ENCODE measurements around the gene CISH.

Gene CISH

DNA sequence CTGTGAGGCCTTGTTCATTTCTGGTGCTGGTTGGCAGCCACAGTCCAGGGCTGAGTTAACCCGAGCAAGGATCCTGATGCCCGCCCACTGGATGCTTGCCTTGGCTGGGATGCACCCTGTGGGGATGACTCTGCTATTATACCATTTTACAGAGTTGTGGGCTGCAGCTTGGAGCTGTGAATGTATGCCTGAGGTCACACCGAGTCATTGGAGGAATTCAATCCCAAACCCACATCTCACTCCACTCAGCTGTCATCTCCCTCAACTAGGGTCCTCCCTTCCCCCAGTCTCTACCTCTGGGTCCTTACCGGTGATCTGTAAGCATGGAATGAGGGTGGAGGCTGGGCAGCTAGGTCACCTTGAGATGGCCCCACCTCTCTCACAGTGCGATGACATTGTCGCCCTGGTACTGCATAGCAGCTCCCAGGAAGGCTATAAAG is 27.5 kb upstream of the CISH start:
- H3K4me3 ChIP-seq (ENCODE audit: low read depth, low read length), result no peak overlapping the region
- no peak for TF ChIP-seq CTCF (IDR thresholded peaks at IDR 0.05; ENCODE audit: insufficient read depth, low read depth, low read length, missing control alignments)
- no peak for DNase-seq (ENCODE audit: low read depth)

DNA sequence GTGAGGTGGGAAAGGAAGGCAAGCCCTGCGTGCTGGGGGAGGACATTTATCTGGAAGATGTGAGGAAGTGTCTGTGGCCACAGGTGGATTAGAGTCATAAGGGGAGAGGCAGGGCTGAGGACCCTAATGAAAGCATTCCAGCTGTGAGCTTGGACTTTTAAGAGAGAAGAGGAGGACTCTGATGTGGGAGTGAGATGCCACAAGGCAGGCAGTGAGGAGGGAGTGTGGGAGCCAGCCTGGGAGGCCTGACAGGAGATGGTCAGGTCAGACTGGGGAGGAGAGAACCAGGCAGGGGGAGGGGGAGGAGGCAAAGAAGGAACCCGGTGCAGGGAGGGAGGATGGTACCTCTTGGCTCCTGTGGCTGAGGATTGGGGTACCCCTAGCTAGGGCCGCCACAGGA is 26.4 kb upstream of the CISH start:
- no peak overlapping the region for H3K4me3 ChIP-seq (ENCODE audit: low read depth, low read length)

DNA sequence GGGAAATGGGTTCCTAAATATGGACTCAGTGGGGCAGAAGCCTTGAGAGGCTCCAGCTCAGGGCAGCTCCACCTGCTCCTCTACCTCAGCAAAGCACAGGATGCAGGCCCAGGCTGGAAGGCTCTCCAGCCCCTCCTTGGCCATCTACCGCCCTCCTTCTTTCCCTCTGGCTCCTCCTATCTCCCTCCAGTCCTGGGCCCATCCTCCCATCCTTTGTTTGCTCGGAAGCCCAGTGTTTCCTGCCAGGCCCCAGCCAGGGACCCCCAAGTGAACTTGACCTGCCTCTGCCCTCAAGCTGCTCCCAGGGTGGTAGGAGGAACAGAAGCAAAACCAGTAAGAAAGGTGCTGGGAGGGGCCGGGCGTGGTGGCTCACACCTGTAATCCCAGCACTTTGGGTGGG is 25.4 kb upstream of the CISH start:
- DNase-seq (ENCODE audit: low read depth), result no peak
- no peak overlapping the region for H3K4me3 ChIP-seq (ENCODE audit: low read depth, low read length)
- no peak for TF ChIP-seq CTCF (IDR thresholded peaks at IDR 0.05; ENCODE audit: insufficient read depth, low read depth, low read length, missing control alignments)

More for the DNA sequence above, 26.4 kb upstream of the CISH start:
- no peak for DNase-seq (ENCODE audit: low read depth)
- TF ChIP-seq CTCF (IDR thresholded peaks at IDR 0.05; ENCODE audit: insufficient read depth, low read depth, low read length, missing control alignments), result no peak

DNA sequence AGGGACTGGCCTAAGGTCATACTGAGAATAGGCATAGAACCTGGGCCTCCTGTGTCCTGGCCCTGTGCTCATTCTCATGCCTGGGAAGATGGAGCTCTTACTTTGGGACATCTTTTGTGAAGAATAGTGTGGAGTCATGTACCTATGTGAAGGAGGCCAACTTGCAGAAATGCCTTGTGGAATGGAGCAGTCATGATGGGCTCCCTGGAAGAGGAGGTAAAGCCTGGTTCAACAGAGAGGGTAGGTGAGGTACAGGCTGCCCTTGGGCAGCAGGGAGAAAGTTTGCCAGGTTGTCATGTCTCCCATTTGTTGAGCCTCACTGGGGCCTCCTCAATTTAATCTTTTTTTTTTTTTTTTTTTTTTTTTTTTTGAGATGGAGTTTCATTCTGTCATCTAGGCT is 23.5 kb upstream of the CISH start:
- no peak for DNase-seq (ENCODE audit: low read depth)
- TF ChIP-seq CTCF (IDR thresholded peaks at IDR 0.05; ENCODE audit: insufficient read depth, low read depth, low read length, missing control alignments), result no peak
- no peak overlapping the region for H3K4me3 ChIP-seq (ENCODE audit: low read depth, low read length)

- TF ChIP-seq CTCF (IDR thresholded peaks at IDR 0.05; ENCODE audit: insufficient read depth, low read depth, low read length, missing control alignments), result no peak
- DNase-seq (ENCODE audit: low read depth), result no peak
Observed at GRCh38 chr3:50633230-50633790, 21.7 kb upstream of the CISH start.

GRCh38 chr3:50632450-50632849 is 20.9 kb upstream of the CISH start:
- DNase-seq (ENCODE audit: low read depth), result no peak
- H3K4me3 ChIP-seq (ENCODE audit: low read depth, low read length), result no peak overlapping the region
- TF ChIP-seq CTCF (IDR thresholded peaks at IDR 0.05; ENCODE audit: insufficient read depth, low read depth, low read length, missing control alignments), result no peak

More at GRCh38 chr3:50633230-50633790, 21.7 kb upstream of the CISH start:
- no peak overlapping the region for H3K4me3 ChIP-seq (ENCODE audit: low read depth, low read length)

DNA sequence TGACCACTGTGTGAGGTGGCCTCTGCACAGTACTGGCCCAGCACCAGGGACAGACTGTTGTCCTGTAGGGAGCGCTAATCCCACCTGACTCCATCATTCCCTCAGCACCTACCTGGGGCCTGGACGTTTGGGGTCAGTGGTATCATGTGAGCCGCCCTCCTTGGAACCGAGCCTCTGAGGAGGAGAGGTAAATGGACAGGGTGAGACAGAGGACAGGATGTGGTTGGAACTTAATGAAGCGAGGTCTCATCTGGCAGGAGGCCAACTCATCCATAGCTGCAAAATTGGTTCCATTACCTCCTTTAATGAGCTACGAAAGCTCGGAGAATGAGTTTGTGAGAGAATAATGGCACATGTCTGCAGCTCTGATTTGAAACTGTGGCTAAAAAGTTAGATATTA is 19.3 kb upstream of the CISH start:
- no peak for TF ChIP-seq CTCF (IDR thresholded peaks at IDR 0.05; ENCODE audit: insufficient read depth, low read depth, low read length, missing control alignments)
- no peak for DNase-seq (ENCODE audit: low read depth)

More for the DNA sequence above, 19.3 kb upstream of the CISH start:
- no peak overlapping the region for H3K4me3 ChIP-seq (ENCODE audit: low read depth, low read length)
